Upper lobe of left lung (tissue), 6 donors: Measurements from ENCODE around the gene KDM5B. TPM values are rescaled to one million over a fixed set of nuclear protein-coding genes. Genes with fewer than 3 reads are reported as not detected.
"Not testable (repeated sequence)": the region's sequence is repeated elsewhere in the genome, so short reads cannot be mapped to it uniquely, and the experiment has no call there.

ENCODE experiments used
- ATAC-seq, 2 donors: fragments of 200-7000 bp; cut with Tn5 transposase; one replicate each; pipeline ENCODE4 v1.9.1; 2022; ENCODE audit warnings: mild to moderate bottlenecking in 2 of 2, moderate library complexity in 2 of 2; ENCODE audit not compliant: low FRiP score in 2 of 2
- DNase-seq, 2 donors: peaks; one replicate each; pipeline ENCODE4 v3.0.0-alpha.2; 2019 to 2020
- H3K27ac ChIP-seq, 4 donors: fragments of 200-600 bp; sonication (generic); one replicate each; pipeline ENCODE4 v1.5.1; 2016 to 2019
- H3K27me3 ChIP-seq, 4 donors: fragments of 200-600 bp; sonication (generic); one replicate each; pipeline ENCODE4 v1.5.1; 2017 to 2019
- H3K36me3 ChIP-seq, 4 donors: fragments of 200-600 bp; sonication (generic); one replicate each; pipeline ENCODE4 v1.5.1; 2016 to 2019
- H3K4me1 ChIP-seq, 4 donors: fragments of 200-600 bp; sonication (generic); one replicate each; pipeline ENCODE4 v1.5.1; 2018 to 2019
- H3K4me3 ChIP-seq, 4 donors: fragments of 200-600 bp; sonication (generic); one replicate each; pipeline ENCODE4 v1.5.1; 2017 to 2019; ENCODE audit warnings: mild to moderate bottlenecking in 2 of 4, moderate library complexity in 1 of 4
- H3K9me3 ChIP-seq, 4 donors: fragments of 200-600 bp; sonication (generic); one replicate each; pipeline ENCODE4 v1.5.1; 2018 to 2019
- EP300 ChIP-seq, 4 donors: sonication (generic); formaldehyde crosslinking; IDR thresholded peaks; one replicate each; pipeline ENCODE4 v1.5.1; 2017; ENCODE audit warnings: antibody characterized with exemption in 4 of 4, control low read depth in 2 of 4
- POLR2A ChIP-seq, 4 donors: fragments of 450-650 bp; IDR thresholded peaks; one replicate each; pipeline ENCODE4 v1.5.1; 2016 to 2017; ENCODE audit warnings: antibody characterized with exemption in 4 of 4, mild to moderate bottlenecking in 2 of 4
- POLR2AphosphoS5 ChIP-seq, 2 donors: sonication (generic); formaldehyde crosslinking; IDR thresholded peaks; one replicate each; pipeline ENCODE4 v1.5.1; 2017; ENCODE audit warnings: antibody characterized with exemption in 2 of 2
- WGBS, 2 donors: methylation state at CpG; one replicate each; pipeline ENCODE4 v1.1.5; 2017 to 2018; 5-methylcytosine and 5-hydroxymethylcytosine counted together
- total RNA-seq, 6 donors: library from RNA; depleted of rRNA in 4 of 6; stranded (reverse); fragments of >200 nt in 4 of 6; gene quantifications; one replicate each; pipeline versions ENCODE4 v1.1.0 to v1.2.1, GENCODE V29; 2016 to 2021
- TF ChIP-seq, protein P1 (sequence below), 6 experiments: fragments of 450-650 bp in 4 of 6; fragments of 200-600 bp in 2 of 6; sonication (generic) in 2 of 6; IDR thresholded peaks; one replicate each; pipeline ENCODE4 v1.5.1; 2016 to 2019; ENCODE audit warnings: antibody characterized with exemption in 6 of 6
- donor health status: DM: no; HTN: no; CAD: no; lungs with moderate emphysema.
- donor health status: DM: no; HTN: yes; CAD: no; lungs with severe emphysema.

Gene KDM5B
- total RNA-seq, 6 donors from 2014 or later = 42.2 to 102 (median 51.6) TPM

DNA sequence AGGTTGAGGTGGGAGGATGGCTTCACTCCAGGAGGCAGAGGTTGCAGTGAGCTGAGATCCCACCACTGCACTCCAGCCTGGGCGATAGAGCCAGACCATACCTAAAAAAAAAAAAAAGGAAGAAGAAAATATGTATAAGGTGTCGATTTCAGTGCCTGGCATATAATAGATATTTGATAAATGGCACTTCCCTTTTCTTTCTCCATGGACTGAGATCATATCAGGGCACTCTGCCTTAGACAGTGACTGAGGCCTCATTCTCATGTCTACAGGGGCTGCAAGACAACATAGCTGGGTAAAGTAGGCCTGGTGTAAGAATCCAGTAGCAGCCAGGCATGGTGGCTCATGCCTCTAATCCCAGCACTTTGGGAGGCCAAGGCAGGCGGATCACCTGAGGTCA lies 23.7 kb upstream of the KDM5B start:
- ATAC-seq (no peak), DNase-seq (no peak)
- Histone ChIP-seq H3K27me3 (no peaks in the 10 kb centered on the region), H3K4me3 (no peak overlapping the region), H3K27ac (no peak overlapping the region), H3K9me3 (no peaks in the 10 kb centered on the region), H3K36me3 (no peaks in the 10 kb centered on the region), H3K4me1 (no peaks in the 10 kb centered on the region)
- 50 to 71% methylated on average over 3 of the region's 3 CpGs for WGBS, 2 donors
- TF ChIP-seq EP300 (IDR thresholded peaks at IDR 0.05) = no peak
- TF ChIP-seq POLR2A (IDR thresholded peaks at IDR 0.05) = no peak
- TF ChIP-seq, protein P1, sequence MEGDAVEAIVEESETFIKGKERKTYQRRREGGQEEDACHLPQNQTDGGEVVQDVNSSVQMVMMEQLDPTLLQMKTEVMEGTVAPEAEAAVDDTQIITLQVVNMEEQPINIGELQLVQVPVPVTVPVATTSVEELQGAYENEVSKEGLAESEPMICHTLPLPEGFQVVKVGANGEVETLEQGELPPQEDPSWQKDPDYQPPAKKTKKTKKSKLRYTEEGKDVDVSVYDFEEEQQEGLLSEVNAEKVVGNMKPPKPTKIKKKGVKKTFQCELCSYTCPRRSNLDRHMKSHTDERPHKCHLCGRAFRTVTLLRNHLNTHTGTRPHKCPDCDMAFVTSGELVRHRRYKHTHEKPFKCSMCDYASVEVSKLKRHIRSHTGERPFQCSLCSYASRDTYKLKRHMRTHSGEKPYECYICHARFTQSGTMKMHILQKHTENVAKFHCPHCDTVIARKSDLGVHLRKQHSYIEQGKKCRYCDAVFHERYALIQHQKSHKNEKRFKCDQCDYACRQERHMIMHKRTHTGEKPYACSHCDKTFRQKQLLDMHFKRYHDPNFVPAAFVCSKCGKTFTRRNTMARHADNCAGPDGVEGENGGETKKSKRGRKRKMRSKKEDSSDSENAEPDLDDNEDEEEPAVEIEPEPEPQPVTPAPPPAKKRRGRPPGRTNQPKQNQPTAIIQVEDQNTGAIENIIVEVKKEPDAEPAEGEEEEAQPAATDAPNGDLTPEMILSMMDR (IDR thresholded peaks at IDR 0.05) = no peak

DNA sequence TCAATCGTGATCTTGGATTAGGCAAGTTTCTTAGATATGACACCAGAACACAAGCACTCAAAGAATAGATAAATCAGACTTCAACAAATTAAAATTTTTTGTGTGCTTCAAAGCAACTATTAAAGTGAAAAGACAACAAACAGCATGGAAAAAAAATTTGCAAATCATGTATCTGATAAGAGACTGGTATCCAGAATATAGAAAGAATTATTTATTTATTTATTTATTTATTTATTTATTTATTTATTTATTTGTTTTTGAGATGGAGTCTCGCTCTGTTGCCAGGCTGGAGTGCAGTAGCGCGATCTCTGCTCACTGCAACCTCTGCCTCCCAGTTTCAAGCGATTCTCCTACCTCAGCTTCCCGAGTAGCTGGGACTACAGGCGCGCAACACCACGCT lies 21.0 kb upstream of the KDM5B start:
- ATAC-seq, DNase-seq, H3K36me3 ChIP-seq, H3K27ac ChIP-seq, H3K9me3 ChIP-seq, H3K4me3 ChIP-seq, H3K27me3 ChIP-seq, H3K4me1 ChIP-seq: not testable (repeated sequence)
- 94 to 96% methylated on average over 9 of the region's 9 CpGs for WGBS, 2 donors

DNA sequence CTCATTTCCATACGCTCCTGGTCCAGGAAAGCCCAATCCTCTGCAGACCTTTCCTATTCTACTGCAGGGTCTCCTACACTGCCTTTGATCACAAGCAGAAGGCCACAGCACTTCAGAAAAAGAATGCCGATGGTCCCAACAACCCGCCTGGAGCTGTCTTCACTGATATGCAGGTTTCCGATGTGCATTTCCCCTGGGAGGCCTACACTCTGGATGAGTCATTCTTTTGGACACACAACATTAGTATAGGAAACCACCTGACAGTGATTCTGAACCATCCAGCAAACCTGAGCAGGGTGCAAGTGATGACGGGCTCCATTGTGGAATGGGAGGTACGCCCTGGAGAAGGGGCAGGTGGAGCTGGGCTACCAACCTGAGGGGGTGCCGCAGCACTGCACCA lies 17.5 kb upstream of the KDM5B start:
- Histone ChIP-seq H3K9me3 (no peaks in the 10 kb centered on the region), H3K4me1 (no peaks in the 10 kb centered on the region), H3K27me3 (no peaks in the 10 kb centered on the region), H3K36me3 (no peaks in the 10 kb centered on the region), H3K4me3 (no peak overlapping the region), H3K27ac (no peak overlapping the region)
- peak in 1 of 2 donors; percentile 33 for DNase-seq
- TF ChIP-seq POLR2A (IDR thresholded peaks at IDR 0.05) (no peak), POLR2AphosphoS5 (IDR thresholded peaks at IDR 0.05) (no peak), EP300 (IDR thresholded peaks at IDR 0.05) (no peak)
- TF ChIP-seq, protein P1 (IDR thresholded peaks at IDR 0.05) = no peak
- 86 to 88% methylated on average over 7 of the region's 7 CpGs for WGBS, 2 donors
- ATAC-seq = no peak

DNA sequence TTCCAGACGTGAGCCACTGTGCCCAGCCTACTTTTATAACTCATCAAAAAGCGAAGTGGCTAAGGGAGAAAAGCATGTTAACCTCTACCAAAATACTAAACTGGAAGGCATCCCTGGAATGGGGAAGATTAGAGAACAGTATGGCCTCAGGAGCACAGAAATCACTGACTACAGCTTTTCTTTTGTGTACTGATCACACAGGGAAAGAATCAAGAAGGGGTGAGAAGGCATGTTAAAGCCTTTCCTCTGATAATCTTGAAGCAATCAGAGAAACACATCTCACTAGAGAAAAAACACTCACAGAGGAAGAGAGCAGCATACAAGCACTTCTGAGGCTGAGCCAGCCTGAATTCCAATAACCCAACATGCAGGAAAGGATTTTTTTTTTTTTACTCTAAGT lies 13.2 kb upstream of the KDM5B start:
- Histone ChIP-seq H3K27me3 (no peaks in the 10 kb centered on the region), H3K4me3 (no peak overlapping the region), H3K4me1 (no peaks in the 10 kb centered on the region), H3K36me3 (no peaks in the 10 kb centered on the region), H3K27ac (no peak overlapping the region), H3K9me3 (no peaks in the 10 kb centered on the region)
- no peak for ATAC-seq
- DNase-seq = no peak
- 64 to 65% methylated on average over 2 of the region's 2 CpGs for WGBS, 2 donors
- no peak for TF ChIP-seq POLR2A (IDR thresholded peaks at IDR 0.05)
- TF ChIP-seq EP300 (IDR thresholded peaks at IDR 0.05) = no peak
- TF ChIP-seq, protein P1 (IDR thresholded peaks at IDR 0.05) = no peak
- TF ChIP-seq POLR2AphosphoS5 (IDR thresholded peaks at IDR 0.05) = no peak

DNA sequence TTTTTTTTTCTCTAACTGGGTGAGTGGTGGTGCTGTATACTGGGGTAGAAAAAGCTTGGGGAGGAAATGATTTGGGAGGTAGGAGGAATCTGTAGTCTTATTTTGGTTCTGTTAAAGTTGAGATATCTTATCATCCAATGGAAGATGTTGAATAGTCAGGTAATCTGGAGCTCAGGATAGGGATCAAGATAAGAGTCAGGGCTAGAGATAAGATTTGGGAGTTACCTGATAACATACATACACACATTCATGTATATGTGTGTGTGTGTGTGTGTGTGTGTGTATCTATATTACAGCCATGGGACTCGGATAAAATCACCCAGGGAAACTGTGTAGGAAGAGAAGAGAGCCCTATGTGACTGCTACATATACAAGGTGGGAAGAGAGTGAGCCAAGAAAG lies 10.6 kb upstream of the KDM5B start:
- Histone ChIP-seq H3K36me3 (no peaks in the 10 kb centered on the region), H3K4me3 (no peak overlapping the region), H3K27me3 (no peaks in the 10 kb centered on the region), H3K9me3 (no peaks in the 10 kb centered on the region), H3K27ac (no peak overlapping the region), H3K4me1 (no peaks in the 10 kb centered on the region)
- ATAC-seq (no peak), DNase-seq (no peak)
- 52 to 60% methylated on average over 1 of the region's 1 CpG for WGBS, 2 donors
- TF ChIP-seq POLR2AphosphoS5 (IDR thresholded peaks at IDR 0.05) (no peak), EP300 (IDR thresholded peaks at IDR 0.05) (no peak)

DNA sequence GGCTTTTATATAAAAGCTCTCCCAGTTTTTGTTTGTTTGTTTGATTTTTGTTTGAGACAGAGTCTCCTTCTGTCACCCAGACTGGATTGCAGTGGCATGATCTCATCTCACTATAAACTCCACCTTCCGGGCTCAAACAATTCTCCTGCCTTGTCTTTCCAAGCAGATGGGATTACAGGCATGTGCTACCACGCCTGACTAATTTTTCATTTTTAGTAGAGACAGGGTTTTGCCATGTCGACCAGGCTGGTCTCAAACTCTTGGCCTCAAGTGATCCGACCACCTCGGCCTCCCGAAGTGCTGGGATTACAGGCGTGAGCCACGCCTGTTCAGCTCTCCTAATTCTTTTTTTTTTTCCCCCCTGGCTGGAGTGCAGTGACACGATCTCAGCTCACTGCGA lies 6.9 kb upstream of the KDM5B start:
- no peak for DNase-seq

More for the DNA sequence above, 6.9 kb upstream of the KDM5B start:
- no peaks in the 10 kb centered on the region for H3K36me3 ChIP-seq
- no peaks in the 10 kb centered on the region for H3K27me3 ChIP-seq
- no peak for ATAC-seq
- WGBS, 2 donors = 69 to 87% methylated on average over 10 of the region's 10 CpGs
- H3K4me3 ChIP-seq = no peak overlapping the region
- H3K9me3 ChIP-seq = no peaks in the 10 kb centered on the region
- no peak overlapping the region for H3K27ac ChIP-seq
- TF ChIP-seq POLR2A (IDR thresholded peaks at IDR 0.05) (no peak), POLR2AphosphoS5 (IDR thresholded peaks at IDR 0.05) (no peak)
- TF ChIP-seq, protein P1 (IDR thresholded peaks at IDR 0.05) = no peak
- H3K4me1 ChIP-seq = peaks cover 4 to 16% (median 10%) of the 10 kb centered on the region in 4 donors
